Femur (tissue), 1 donor: ENCODE results near the gene MGME1.

ENCODE experiments used
- DNase-seq: peaks from one replicate; pipeline ENCODE4 v3.0.0-alpha.2; 2017

Gene MGME1

GRCh38 chr20:17940224-17940971 lies 28.4 kb upstream of the MGME1 start:
- no peak for DNase-seq

DNA sequence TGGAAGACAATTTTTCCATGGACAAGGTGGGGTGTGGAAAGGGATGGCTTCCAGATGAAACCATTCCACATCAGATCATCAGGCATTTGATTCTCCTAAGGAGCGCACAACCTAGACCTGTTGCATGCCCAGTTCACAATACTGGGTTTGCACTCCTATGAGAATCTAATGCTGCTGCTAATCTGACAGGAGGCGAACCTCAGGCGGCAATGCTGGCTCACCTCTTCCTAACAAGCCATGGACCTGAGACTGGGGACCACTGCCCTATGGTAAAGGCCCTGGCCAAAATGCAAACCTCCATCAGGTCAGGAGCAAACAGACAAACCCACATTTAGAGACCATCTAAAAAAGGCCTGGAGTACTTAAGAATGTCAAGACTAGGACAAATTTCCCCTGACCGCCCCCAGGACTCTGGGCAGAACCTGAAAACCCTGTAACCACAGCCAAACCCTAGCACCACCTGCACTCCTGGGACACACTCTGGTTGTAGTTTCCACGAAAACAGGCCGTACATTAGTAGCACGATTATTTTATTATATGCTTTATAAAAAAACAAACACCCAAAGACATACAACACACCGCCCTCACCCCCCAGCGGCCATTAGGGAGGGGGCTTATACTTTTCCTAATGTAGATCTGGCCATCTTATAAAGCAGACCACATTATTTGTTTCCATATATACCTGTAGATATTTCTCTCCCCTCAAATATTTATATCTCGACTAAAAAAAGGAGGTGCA lies 27.6 kb upstream of the MGME1 start:
- no peak for DNase-seq

DNA sequence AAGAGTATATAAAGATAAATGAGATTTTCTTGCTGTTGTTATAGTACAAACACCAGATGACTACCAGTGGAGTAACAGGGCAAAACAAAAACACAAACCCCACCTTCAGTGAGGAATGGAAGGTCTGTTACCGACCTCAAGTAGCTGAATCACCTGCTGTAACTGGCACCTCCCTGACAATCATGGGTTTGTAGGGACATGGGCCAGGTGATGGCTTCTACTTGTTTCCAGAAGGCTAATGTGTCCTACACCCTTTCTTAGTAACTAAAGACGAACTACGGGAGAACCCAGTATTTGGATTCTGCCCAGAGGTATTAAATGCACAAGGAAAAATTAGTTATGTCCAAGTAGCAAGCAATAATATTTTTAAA lies 27.0 kb upstream of the MGME1 start:
- DNase-seq = no peak

DNA sequence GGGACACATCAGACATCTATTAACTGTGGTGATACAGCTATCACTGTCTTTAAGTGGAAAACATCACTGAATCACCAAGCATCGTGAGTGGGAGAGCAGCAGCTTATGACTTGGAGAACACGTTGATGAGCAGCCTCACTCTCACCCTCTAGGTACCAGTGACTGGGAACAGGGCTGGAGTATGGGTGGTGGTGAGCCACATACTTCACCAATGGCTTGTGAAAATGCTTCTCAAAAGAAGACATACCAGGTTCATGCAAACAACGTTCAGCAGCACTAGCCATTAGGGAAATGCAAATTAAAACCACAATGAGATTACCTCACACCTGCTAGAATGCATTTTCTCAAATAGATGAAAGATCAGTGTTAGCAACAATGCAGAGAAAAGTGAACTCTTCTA lies 25.5 kb upstream of the MGME1 start:
- no peak for DNase-seq

- no peak for DNase-seq
Measured at GRCh38 chr20:17944854-17945474, 23.9 kb upstream of the MGME1 start.

DNA sequence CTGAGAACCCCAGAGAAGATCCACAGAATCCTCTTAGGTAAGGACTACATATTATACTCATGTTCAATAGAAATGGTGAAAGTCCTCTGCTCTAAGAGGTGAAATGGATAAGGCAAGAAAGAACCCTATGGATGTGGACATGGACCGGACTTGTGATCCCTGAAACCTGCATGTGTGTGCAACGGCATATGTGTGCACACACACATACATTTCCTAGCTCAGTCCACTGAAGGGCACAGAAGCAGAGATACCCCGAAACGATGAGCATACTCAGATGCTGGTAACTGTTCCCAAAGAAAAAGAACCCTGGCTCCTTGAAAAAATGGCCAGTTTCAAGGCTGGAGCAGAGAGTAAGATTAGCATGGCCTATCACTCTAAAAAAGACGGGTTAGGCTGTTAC lies 22.8 kb upstream of the MGME1 start:
- DNase-seq = no peak

GRCh38 chr20:17946572-17947473 lies 22.0 kb upstream of the MGME1 start:
- no peak for DNase-seq

DNA sequence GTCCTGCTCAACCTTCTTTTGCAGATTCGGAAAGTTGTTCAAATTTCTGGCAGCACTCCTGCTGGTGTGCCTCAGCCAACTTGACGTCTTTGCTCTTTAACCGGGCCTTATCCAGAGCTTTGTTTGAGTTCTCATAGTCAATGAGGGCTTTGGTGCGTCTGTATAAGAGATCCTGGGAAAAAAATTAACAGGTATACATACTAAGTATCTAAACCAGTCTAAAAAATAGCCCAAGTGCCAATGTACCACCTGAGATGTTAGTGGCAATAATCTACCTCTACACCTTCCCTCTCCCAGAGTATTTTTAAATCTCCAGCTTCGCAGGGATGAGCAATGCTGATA lies 21.4 kb upstream of the MGME1 start:
- DNase-seq = no peak

DNA sequence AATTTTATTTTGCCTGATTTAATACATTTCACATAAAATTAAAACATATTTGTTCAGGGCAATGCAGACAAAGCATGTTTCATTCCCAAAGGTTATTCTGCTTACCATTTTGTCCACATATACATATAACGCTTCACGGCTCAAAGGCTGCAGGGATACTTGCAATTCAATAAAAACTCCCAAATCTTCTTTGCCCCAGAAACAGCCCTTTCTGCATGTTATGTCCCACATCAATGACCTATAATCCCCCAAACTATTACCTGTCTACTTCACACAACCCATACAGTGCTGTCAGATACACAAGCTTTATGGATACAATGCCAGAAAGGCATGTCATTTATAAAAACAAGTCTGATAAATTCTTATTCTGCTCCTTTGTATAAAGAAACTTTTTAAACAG lies 20.4 kb upstream of the MGME1 start:
- no peak for DNase-seq

- no peak for DNase-seq
Measured at GRCh38 chr20:17949899-17950298, 18.9 kb upstream of the MGME1 start.

GRCh38 chr20:17950670-17951069 lies 18.1 kb upstream of the MGME1 start:
- no peak for DNase-seq

- no peak for DNase-seq
Measured at GRCh38 chr20:17951323-17951722, 17.5 kb upstream of the MGME1 start.

- no peak for DNase-seq
Measured at GRCh38 chr20:17952692-17953684, 15.8 kb upstream of the MGME1 start.

DNA sequence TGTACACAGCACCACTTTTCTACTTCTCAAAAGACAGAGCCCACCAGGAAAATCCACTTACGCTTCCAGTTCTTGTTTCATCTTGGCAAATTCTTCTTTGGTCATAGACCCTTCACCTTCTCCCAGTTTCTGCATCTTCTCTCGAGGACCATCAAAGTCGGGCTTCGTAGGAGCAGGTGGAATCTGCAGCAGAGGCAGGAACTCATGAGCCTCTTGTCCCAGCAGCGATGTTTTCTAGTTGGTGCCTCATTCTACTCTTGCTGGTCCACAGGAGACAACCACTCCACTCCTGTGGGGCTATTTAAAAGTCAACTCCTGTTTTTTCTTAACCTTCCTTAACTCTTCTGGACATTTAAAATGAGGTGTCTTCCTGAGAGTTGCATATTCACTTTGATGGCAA lies 14.9 kb upstream of the MGME1 start:
- no peak for DNase-seq

GRCh38 chr20:17955302-17955701 lies 13.5 kb upstream of the MGME1 start:
- no peak for DNase-seq

DNA sequence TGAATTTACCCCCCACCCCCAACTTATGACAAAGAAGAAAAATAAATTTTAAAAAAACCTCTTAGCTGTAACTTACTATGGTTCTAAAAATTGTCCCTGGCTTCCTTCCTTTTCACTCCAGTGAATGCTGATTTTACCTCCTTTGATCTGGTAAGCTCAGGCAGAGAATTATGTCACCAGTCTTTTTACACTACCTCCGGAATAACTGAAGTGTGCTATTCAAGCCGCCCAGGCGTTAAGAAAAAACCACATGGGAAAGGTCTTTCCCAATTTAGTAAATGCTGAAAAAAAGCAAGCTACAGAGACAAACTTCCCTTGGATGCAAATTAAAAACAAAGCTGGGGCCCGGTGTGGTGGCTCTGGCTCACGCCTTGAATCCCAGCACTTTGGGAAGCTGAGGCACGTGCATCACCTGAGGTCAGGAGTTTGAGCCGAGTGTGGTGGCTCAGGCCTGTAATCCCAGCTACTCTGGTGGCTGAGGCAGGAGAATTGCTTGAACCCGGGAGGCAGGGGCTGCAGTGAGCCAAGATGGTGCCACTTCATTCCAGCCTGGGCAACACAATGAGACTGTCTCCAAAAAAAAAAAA lies 12.6 kb upstream of the MGME1 start:
- DNase-seq = no peak

GRCh38 chr20:17957505-17958363 lies 11.1 kb upstream of the MGME1 start:
- no peak for DNase-seq

- DNase-seq = no peak
Measured at GRCh38 chr20:17958373-17959256, 10.2 kb upstream of the MGME1 start.

- no peak for DNase-seq
Measured at GRCh38 chr20:17959257-17959627, 9.6 kb upstream of the MGME1 start.
